Ascending aorta (tissue), 2 donors: ENCODE data around the gene MOB1B. TPM values are rescaled to one million over a fixed set of nuclear protein-coding genes. Genes with fewer than 3 reads are reported as not detected.
"Not testable (repeated sequence)": the region's sequence is repeated elsewhere in the genome, so short reads cannot be mapped to it uniquely, and the experiment has no call there.

ENCODE experiments used
- DNase-seq, 2 donors: peaks; one replicate each; pipeline ENCODE4 v3.0.0-alpha.2; 2019; ENCODE audit warnings: low spot score in 2 of 2
- H3K27ac ChIP-seq, 2 donors: fragments of 200-600 bp; sonication (generic); one replicate each; pipeline ENCODE4 v1.5.1; 2016 to 2017; ENCODE audit warnings: mild to moderate bottlenecking in 1 of 2
- H3K27me3 ChIP-seq: fragments of 200-600 bp; sonication (generic); one replicate; pipeline ENCODE4 v1.5.1; 2017
- H3K36me3 ChIP-seq, 2 donors: fragments of 200-600 bp; sonication (generic); one replicate each; pipeline ENCODE4 v1.5.1; 2016
- H3K4me1 ChIP-seq, 2 donors: fragments of 200-600 bp; sonication (generic); one replicate each; pipeline ENCODE4 v1.5.1; 2016 to 2017; ENCODE audit warnings: mild to moderate bottlenecking in 1 of 2
- H3K4me3 ChIP-seq, 2 donors: fragments of 200-600 bp; sonication (generic); one replicate each; pipeline ENCODE4 v1.5.1; 2016 to 2017; ENCODE audit warnings: mild to moderate bottlenecking in 1 of 2
- H3K9me3 ChIP-seq, 2 donors: fragments of 200-600 bp; sonication (generic); one replicate each; pipeline ENCODE4 v1.5.1; 2016
- CTCF ChIP-seq, 3 experiments: fragments of 200-600 bp in 2 of 3; fragments of 450-650 bp in 1 of 3; sonication (generic) in 2 of 3; IDR thresholded peaks; one replicate each; pipeline ENCODE4 v1.5.1; 2016 to 2019; ENCODE audit warnings: antibody characterized with exemption in 3 of 3, mild to moderate bottlenecking in 1 of 3, moderate library complexity in 1 of 3
- intact Hi-C: fragments of 100-400 bp; cut with DNase I; formaldehyde crosslinking; loops from one replicate; pipeline ENCODE4 v1.15.1; 2023
- total RNA-seq: library from RNA; depleted of rRNA; stranded (reverse); fragments of >200 nt; gene quantifications from one replicate; pipeline ENCODE4 v1.1.0, GENCODE V29; 2016

Gene MOB1B
- total RNA-seq, 1 donor from 2014 or later, result 2.6 TPM

- intact Hi-C loops, result loop anchor here (10.0 kb wide), 2 partner anchors 187 to 393 kb away; no protein-coding TSS in a partner anchor
- DNase-seq, result no peak
- H3K4me3 ChIP-seq, result no peak overlapping the region
- H3K36me3 ChIP-seq, result peaks cover 0 to 9% of the 10 kb centered on the region in 2 donors
- no peaks in the 10 kb centered on the region for H3K9me3 ChIP-seq
- peaks cover 3 to 6% of the 10 kb centered on the region in 2 donors for H3K4me1 ChIP-seq
- H3K27me3 ChIP-seq, result no peaks in the 10 kb centered on the region
- no peak for TF ChIP-seq CTCF (IDR thresholded peaks at IDR 0.05)
- no peak overlapping the region for H3K27ac ChIP-seq
Observed at GRCh38 chr4:70997546-70997945, 95.4 kb downstream of the MOB1B start.

GRCh38 chr4:70999639-71000038 is 97.5 kb downstream of the MOB1B start:
- H3K4me3 ChIP-seq, H3K27ac ChIP-seq, H3K27me3 ChIP-seq, H3K36me3 ChIP-seq, H3K9me3 ChIP-seq, H3K4me1 ChIP-seq, DNase-seq: not testable (repeated sequence)
- intact Hi-C loops, result loop anchor here (10.0 kb wide), 3 partner anchors 185 to 395 kb away; no protein-coding TSS in a partner anchor

GRCh38 chr4:71001363-71001762 is 99.2 kb downstream of the MOB1B start:
- H3K4me1 ChIP-seq, H3K27me3 ChIP-seq, DNase-seq, H3K9me3 ChIP-seq, H3K4me3 ChIP-seq, H3K36me3 ChIP-seq, H3K27ac ChIP-seq: not testable (repeated sequence)
- intact Hi-C loops, result loop anchor here (10.0 kb wide), 1 partner anchor 357 kb away; no protein-coding TSS in a partner anchor

- no peak for DNase-seq
- Histone ChIP-seq H3K27ac (no peak overlapping the region), H3K4me3 (no peak overlapping the region), H3K9me3 (no peaks in the 10 kb centered on the region), H3K27me3 (no peaks in the 10 kb centered on the region), H3K4me1 (no peaks in the 10 kb centered on the region), H3K36me3 (peaks cover 0 to 4% of the 10 kb centered on the region in 2 donors)
- intact Hi-C loops, result loop anchor here (10.0 kb wide), 1 partner anchor 360 kb away; no protein-coding TSS in a partner anchor
- TF ChIP-seq CTCF (IDR thresholded peaks at IDR 0.05), result no peak
Observed at GRCh38 chr4:71004281-71004851, 102.2 kb downstream of the MOB1B start.

GRCh38 chr4:71005025-71005424 is 102.9 kb downstream of the MOB1B start:
- H3K4me1 ChIP-seq, H3K27ac ChIP-seq, H3K27me3 ChIP-seq, H3K4me3 ChIP-seq, DNase-seq, H3K9me3 ChIP-seq, H3K36me3 ChIP-seq: not testable (repeated sequence)
- intact Hi-C loops, result loop anchor here (5.0 to 10.0 kb wide), 2 partner anchors 168 to 360 kb away; partner anchors contain the start of gene GRSF1

GRCh38 chr4:71006203-71006907 is 104.2 kb downstream of the MOB1B start:
- Histone ChIP-seq H3K4me1 (no peaks in the 10 kb centered on the region), H3K9me3 (no peaks in the 10 kb centered on the region), H3K27ac (no peak overlapping the region), H3K4me3 (no peak overlapping the region), H3K27me3 (no peaks in the 10 kb centered on the region), H3K36me3 (no peaks in the 10 kb centered on the region)
- DNase-seq, result no peak
- intact Hi-C loops, result loop anchor here (5.0 to 10.0 kb wide), 2 partner anchors 169 to 362 kb away; partner anchors contain the start of gene GRSF1
- TF ChIP-seq CTCF (IDR thresholded peaks at IDR 0.05), result no peak

- intact Hi-C loops, result loop anchor here (5.0 to 10.0 kb wide), 2 partner anchors 171 to 363 kb away; partner anchors contain the start of gene GRSF1
- no peak for DNase-seq
- H3K27me3 ChIP-seq, result no peaks in the 10 kb centered on the region
- no peaks in the 10 kb centered on the region for H3K4me1 ChIP-seq
- TF ChIP-seq CTCF (IDR thresholded peaks at IDR 0.05), result no peak
- H3K4me3 ChIP-seq, result no peak overlapping the region
- no peaks in the 10 kb centered on the region for H3K36me3 ChIP-seq
- H3K9me3 ChIP-seq, result no peaks in the 10 kb centered on the region
- no peak overlapping the region for H3K27ac ChIP-seq
Observed at GRCh38 chr4:71008196-71008595, 106.0 kb downstream of the MOB1B start.
